ENCODE data around the gene NT5E. TPM values are rescaled to one million over a fixed set of nuclear protein-coding genes. Genes with fewer than 3 reads are reported as not detected.
"Not testable (repeated sequence)": the region's sequence is repeated elsewhere in the genome, so short reads cannot be mapped to it uniquely, and the experiment has no call there.

The NT5E gene
- total RNA-seq = 39.3 and 164 TPM in 2 replicates

DNA sequence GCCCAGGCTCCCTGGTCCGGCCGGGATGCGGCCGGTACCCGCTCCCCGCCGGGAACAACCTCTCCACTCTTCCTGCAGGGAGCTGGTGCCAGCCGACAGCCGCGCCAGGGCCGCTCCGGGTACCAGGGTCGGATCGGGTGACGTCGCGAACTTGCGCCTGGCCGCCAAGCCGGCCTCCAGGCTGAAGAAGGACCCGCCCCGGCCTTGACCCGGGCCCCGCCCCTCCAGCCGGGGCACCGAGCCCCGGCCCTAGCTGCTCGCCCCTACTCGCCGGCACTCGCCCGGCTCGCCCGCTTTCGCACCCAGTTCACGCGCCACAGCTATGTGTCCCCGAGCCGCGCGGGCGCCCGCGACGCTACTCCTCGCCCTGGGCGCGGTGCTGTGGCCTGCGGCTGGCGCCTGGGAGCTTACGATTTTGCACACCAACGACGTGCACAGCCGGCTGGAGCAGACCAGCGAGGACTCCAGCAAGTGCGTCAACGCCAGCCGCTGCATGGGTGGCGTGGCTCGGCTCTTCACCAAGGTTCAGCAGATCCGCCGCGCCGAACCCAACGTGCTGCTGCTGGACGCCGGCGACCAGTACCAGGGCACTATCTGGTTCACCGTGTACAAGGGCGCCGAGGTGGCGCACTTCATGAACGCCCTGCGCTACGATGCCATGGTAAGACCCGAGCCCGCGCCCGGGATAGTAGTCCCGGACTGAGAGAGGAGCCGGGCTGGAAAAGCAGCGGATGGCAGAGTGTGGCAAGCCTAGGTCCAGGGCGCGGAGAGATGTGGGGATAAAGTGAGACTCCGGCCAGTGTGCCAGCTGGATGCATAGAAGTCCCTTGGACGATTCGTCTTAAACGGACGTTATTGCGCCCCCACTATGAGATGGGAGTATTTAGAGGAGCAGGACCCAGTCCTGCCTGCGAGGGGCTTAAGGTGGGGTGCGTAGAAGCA is at the start of gene NT5E:
NT5E (plus strand) TSS at position 266 of the 942 bp plus-strand sequence; CDS start at position 323, 57 bp downstream.
- peak; percentile 57 for DNase-seq (ENCODE audit: low read depth)

DNA sequence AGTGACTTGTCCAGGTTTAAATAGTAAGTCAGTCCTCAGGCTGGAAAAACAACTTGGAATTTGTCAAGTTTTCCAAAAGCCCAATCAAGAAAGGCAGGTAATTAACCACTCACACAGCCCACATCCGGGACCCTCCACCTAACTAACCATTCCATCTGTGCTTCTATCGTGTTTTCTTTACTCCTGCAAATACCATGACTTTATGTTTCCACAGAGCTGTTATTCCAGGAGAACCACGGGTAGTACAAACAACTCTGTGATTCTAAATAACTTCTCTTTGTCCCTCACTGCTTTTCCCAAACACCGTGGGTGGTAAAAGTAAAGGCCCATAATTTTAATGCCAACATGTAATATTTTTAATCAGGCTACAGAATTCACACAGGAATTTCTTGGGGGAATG is 49.6 kb upstream of the NT5E start:
- peak; percentile 90 for DNase-seq (ENCODE audit: low read depth)

DNA sequence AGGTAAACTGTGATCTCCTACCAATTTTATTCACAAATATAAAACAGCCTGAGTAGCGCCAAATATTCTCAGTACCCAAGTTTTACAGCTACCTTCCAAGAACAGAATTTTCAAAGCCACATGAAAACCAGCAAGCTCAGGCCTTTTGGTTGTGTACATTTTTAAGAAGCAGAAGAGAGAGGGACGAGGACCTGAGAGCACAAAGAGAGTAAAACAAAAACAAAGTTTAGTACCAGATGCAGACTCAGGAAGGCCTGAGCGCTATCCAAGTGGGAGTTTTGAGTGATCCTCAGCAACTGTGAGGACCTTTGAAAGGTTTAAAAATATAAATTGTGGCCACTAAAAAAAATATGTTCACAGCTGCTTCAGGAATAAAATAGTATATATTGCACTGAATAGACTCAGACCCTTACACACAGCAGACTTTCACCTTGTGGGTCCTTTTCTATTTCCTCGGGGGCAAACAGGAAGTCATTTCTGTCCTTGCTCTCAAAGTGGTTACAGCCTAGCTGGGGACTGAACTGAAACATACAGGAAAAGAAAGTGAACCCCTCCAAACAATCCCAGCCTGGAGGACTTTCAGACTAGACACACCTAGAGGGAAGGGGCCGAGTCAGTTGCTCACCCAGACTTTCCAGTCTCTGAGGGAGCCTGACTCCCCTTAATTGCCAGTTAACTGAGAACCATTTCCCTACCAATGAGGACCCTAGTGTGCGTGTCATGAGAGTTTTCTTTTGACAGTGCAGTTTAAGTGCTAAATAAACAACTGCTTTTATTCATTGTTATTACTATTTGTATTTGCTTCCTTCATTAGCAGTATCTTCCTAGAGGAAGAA is 48.5 kb upstream of the NT5E start:
- no peak for DNase-seq (ENCODE audit: low read depth)

DNA sequence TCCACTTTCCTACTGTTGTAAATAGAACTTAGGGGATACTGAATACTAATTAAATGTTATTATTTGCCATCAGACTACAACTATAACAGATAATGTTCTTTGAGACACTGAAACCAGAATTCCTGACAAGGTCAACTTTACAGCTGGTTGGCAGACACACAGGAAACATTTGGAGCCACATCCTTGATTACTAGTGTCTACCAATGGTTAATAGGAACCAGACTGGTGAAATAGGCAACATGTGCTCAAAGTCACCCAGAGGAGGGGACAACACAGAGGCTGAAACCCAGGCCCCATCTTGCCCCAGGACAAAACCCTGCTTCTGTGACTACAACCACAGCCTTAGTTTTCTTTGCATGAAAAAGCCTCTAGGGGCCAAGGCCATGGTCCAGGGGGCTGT is 47.8 kb upstream of the NT5E start:
- DNase-seq (ENCODE audit: low read depth) = no peak

GRCh38 chr6:85402922-85403321 is 47.0 kb upstream of the NT5E start:
- DNase-seq (ENCODE audit: low read depth) = no peak

DNA sequence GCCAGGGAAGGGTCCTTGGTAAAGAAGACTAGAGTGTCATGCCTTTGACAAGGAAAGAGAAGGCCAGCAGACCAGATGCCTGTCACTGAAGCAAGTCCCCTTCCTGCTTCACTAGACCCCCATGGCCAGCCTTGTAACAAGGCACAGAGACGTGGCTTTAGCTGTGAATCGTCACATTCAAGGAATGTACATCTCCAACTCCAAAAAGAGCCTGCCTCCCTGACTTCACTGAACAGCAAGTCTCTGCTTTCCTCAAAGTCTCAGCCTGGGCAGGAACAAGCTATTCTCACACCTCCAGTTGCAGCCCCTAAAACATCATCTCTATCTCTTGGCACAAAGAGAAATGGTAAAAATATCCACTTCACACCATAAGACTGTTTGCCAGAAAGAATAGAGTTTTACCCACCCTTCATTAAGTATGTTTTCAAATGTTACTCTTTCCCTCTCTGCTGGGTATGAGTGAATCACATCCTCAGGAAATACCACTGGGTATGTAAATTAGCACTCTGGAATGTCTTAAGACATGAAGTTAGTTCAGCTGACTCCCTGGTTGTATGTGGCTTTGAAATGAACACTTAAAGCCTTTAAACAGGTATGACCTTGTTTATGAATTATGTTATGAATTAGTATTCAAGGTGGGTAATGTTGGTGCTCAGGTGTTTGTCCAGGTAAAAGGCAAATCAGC is 46.4 kb upstream of the NT5E start:
- DNase-seq (ENCODE audit: low read depth) = peak; percentile 98

- DNase-seq (ENCODE audit: low read depth) = not testable (repeated sequence)
These were observed 45.8 kb upstream of the NT5E start for GRCh38 chr6:85404016-85404563.

- DNase-seq (ENCODE audit: low read depth) = peak; percentile 86
These were observed 45.2 kb upstream of the NT5E start for GRCh38 chr6:85404564-85405174.

DNA sequence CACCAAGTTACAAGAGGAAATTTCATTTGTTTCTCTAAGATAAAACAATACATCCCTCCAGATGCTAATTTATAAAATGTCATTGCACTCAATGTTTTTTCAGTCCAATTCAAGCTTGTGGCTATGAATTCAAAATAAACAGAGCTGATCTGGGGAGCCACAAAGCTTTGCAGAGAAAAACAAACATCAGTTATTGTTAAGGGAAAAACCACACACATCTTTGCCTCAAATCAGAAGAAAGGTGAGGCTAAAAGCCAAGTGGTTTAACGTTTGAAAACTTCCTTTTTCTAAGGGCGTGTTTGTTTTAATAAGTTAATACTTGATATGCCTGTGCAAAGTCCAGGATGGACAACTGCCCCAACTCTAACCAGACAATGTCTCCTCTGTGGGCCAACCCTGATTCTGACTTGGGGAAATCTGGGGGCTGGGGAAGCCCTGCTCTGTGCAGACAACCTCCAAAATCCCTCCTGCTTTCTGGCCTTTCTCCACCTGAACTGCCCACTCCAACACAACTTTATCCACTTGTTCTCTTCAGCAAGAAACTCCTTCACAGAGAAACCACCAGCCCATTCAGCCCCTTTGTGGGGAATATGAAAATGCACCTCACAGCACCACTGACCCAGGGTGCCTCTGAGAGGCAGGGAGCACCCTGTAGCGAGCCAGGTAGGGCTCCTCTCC is 44.6 kb upstream of the NT5E start:
- DNase-seq (ENCODE audit: low read depth) = peak; percentile 99

GRCh38 chr6:85405853-85406198 is 44.1 kb upstream of the NT5E start:
- DNase-seq (ENCODE audit: low read depth) = no peak

- DNase-seq (ENCODE audit: low read depth) = no peak
These were observed 43.2 kb upstream of the NT5E start for GRCh38 chr6:85406641-85407075.

DNA sequence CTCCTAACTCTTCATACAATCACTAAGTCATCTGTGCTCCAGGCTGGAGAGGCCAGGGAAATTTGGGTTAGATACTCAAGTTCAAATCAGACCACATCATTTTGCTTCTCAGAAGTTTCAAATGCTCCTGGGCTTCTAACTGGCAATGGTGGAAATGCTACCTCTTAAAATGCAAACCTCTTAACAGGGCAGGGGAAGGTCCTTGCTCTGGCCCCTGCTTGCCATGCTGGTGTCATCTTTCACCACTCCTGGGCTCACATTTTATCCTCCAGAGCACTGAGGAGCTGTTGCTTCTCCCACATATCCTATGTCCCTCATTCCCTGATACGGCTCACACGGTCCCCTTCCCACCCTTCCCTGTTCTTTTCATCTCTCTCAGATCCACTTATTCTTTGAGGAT is 41.8 kb upstream of the NT5E start:
- no peak for DNase-seq (ENCODE audit: low read depth)

DNA sequence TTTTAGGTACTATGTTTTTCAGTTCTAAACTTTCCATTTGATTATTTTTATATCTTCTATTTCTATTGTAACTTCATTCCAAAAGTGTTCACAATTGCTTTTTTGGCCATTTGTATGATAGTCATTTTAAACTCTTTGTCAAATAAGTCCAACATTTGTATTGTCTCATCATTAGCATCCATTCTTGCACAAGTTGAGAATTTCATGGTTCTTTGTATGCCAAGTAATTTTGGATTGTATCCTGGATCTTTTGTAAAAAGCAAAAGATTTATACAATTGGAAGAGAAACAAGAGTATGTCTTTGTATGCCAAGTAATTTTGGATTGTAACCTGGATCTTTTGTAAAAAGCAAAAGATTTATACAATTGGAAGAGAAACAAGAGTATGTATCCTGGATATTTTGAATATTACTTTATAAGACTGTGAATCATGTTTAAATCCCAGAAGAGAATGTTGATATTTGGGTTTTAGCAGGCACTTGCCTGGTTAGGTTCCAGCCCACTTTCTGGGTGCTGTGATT is 36.9 kb upstream of the NT5E start:
- no peak for DNase-seq (ENCODE audit: low read depth)

GRCh38 chr6:85416049-85416448 is 33.8 kb upstream of the NT5E start:
- no peak for DNase-seq (ENCODE audit: low read depth)

- no peak for DNase-seq (ENCODE audit: low read depth)
These were observed 33.1 kb upstream of the NT5E start for GRCh38 chr6:85416766-85417165.

GRCh38 chr6:85417336-85417735 is 32.5 kb upstream of the NT5E start:
- no peak for DNase-seq (ENCODE audit: low read depth)

DNA sequence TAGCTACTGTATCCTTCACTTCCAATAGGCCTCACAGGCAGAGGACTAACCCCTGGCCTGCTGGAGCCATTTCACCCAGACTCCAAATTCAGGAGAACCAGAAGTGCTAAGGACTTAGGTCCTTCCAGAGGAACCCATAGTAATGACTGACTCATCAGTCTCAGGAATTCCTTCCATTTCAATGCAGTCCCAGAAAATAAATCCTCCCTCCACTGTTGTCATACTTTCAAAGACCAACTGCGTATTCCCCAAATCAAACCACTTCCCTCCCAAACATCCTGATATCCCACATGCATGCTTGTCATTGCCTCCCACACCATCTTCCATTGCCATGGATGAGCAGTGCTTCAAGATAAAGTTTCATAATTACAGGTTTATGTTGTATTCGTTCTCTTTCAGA is 31.8 kb upstream of the NT5E start:
- DNase-seq (ENCODE audit: low read depth) = peak; percentile 75

- DNase-seq (ENCODE audit: low read depth) = peak; percentile 42
These were observed 30.7 kb upstream of the NT5E start for GRCh38 chr6:85419046-85419759.

GRCh38 chr6:85420551-85420950 is 29.3 kb upstream of the NT5E start:
- no peak for DNase-seq (ENCODE audit: low read depth)

- DNase-seq (ENCODE audit: low read depth) = no peak
These were observed 28.7 kb upstream of the NT5E start for GRCh38 chr6:85421181-85421580.
